Stimulated activated effector memory CD8-positive, alpha-beta T cell treated with anti-CD3 and anti-CD28 coated beads, Interleukin-12 subunit alpha, Interleukin-12 subunit beta, amount 100 ng/mL, for 72 hours (primary cell): ENCODE measurements around the gene BTG3.
A peak's percentile ranks its signal among the peaks of the same experiment; 100 is the strongest.

ENCODE experiments used
- ATAC-seq: fragments of 150-1000 bp; cut with Tn5 transposase; 2 replicates; pipeline ENCODE4 v1.10.0; 2021
- DNase-seq, 2 donors: peaks; one replicate each; pipeline ENCODE4 v3.0.0; 2021 to 2022; ENCODE audit warnings: low spot score in 2 of 2
- H3K27ac Mint-ChIP-seq: one replicate; pipeline ENCODE4 v1.8.0; 2022; ENCODE audit warnings: mild to moderate bottlenecking, mixed read lengths
- H3K36me3 Mint-ChIP-seq: one replicate; pipeline ENCODE4 v1.8.0; 2022; ENCODE audit warnings: mild to moderate bottlenecking, mixed read lengths
- H3K4me1 Mint-ChIP-seq: one replicate; pipeline ENCODE4 v1.8.0; 2022; ENCODE audit warnings: mixed read lengths
- H3K4me3 Mint-ChIP-seq: one replicate; pipeline ENCODE4 v1.8.0; 2022; ENCODE audit warnings: mild to moderate bottlenecking, mixed read lengths
- H3K9me3 Mint-ChIP-seq: one replicate; pipeline ENCODE4 v1.8.0; 2022; ENCODE audit warnings: mixed read lengths

BTG3 gene

DNA sequence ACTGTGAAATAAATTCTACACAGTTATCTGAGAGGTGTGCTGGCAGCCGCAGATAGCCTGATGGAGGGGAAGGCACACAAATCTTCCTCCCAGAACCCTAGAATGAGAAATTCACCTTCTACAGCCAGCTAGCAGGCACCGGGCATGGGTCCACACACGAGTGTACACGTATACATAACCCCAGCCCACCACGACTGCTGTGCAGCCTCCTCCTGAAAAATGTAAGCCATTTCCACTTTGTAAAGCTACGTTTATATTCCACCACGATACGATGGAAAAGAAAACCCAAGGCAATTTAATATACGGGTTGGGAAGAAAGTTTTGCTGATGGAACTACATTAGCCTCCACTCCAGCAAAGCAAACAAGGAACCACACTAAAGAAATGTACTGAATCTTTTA, 1.8 kb downstream of the BTG3 start:
- H3K36me3 Mint-ChIP-seq, result peaks cover 56% of the 10 kb centered on the region
- no peak for ATAC-seq
- H3K27ac Mint-ChIP-seq, result peak overlapping the region; percentile 92
- H3K4me1 Mint-ChIP-seq, result peaks cover 24% of the 10 kb centered on the region
- H3K9me3 Mint-ChIP-seq, result no peaks in the 10 kb centered on the region
- DNase-seq, result no peak
- H3K4me3 Mint-ChIP-seq, result peak overlapping the region; percentile 85

DNA sequence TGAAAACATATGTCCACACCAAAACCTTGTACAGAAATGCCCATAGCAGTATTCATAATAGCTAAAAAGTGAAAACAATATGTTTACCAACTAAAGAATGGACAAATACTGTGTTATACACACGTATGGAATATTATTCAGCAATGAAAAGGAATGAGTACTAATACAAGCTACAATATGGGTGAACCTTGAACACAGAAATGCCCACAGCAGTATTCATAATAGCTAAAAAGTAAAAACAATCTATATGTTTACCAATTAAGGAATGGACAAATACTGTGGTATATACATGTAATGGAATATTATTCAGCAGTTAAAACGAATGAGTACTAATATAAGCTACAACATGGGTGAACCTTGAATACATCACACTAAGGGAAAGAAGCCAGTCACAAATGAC, 3.0 kb downstream of the BTG3 start:
- DNase-seq (no peak), ATAC-seq (no peak)
- Mint-ChIP-seq H3K4me3 (no peak overlapping the region), H3K4me1 (peaks cover 24% of the 10 kb centered on the region), H3K36me3 (peaks cover 68% of the 10 kb centered on the region), H3K9me3 (no peaks in the 10 kb centered on the region), H3K27ac (no peak overlapping the region)

DNA sequence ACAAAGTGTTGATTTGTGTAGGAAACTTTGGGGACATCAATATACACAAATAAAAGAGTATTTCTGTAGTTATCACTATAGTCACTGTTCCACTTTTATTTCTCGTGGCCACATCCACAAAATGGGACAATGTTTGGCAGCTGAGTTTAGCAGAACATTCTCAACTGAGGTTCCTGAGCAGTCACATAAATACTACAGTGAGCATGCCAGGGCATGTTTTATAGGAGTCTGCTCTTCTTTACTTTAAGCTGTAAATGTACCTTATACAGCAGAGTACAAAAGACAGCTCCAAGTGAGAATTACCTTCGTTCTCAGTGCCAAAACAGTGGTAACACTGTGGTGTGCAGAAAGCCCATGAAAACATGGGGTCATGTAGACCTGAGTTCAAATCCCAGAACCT, 5.0 kb downstream of the BTG3 start:
- no peaks in the 10 kb centered on the region for H3K9me3 Mint-ChIP-seq
- H3K4me1 Mint-ChIP-seq, result peaks cover 37% of the 10 kb centered on the region
- no peak overlapping the region for H3K4me3 Mint-ChIP-seq
- no peak overlapping the region for H3K27ac Mint-ChIP-seq
- DNase-seq, result no peak
- peaks cover 88% of the 10 kb centered on the region for H3K36me3 Mint-ChIP-seq
- ATAC-seq, result no peak

DNA sequence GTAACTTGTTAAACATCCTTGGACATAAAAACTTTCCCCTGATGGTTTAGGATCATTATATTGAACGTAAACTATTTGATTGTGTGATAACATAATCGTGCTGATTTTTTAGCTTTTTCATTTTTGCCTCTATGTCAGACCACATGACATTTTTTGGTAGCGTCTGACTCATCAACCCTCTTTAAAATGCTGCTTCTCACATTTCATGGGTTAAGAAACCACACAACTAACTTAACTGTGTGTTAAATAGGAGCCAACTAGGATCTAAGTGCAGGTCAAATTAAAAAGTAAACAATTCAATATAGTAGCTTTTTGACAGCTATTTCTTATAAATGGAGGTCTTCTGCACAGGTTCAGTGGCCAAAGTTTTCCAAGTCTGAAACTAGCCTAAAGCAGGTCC, 9.8 kb downstream of the BTG3 start:
- no peak overlapping the region for H3K4me3 Mint-ChIP-seq
- H3K9me3 Mint-ChIP-seq, result no peaks in the 10 kb centered on the region
- peaks cover 18% of the 10 kb centered on the region for H3K4me1 Mint-ChIP-seq
- H3K27ac Mint-ChIP-seq, result no peak overlapping the region
- DNase-seq (no peak), ATAC-seq (peak; percentile 67)
- H3K36me3 Mint-ChIP-seq, result peaks cover 100% of the 10 kb centered on the region

DNA sequence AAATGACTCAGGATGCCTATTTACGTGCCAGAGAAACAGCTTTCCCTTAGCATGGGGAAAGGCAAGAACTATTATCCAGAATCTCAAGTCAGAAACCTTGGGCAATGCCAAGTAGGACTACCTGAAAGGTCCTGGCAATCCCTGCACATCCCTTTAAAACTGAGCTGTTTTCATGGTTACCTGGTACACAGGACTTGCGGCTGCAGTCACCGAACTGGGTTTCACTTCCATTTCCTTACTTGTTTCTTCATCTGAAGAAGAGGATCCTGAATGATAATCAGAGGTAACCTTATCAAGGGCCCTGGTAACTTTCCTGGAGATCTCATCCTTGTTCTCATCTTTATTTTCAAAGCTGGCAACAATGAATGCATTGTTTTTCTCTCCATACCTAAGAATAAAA, 14.3 kb downstream of the BTG3 start:
- H3K4me3 Mint-ChIP-seq, result no peak overlapping the region
- no peak for ATAC-seq

DNA sequence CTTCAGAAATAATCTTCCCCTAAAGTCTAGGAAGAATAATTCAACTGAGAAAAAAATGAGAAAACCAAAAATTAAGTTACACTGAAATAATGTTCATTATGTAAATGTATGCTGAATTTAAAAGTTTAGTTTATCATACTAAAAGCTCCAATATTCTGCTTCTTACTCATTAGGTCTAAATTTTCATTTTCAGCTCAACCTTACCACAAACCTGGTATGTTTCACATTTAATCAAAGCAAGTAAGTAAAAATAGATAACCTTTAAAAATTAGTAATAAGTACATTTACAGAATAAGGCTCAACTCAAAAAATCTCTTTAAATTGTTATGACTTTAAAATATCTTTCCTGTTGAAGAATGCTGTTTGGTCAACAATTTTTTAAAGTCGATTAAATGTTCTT, 15.0 kb downstream of the BTG3 start:
- Mint-ChIP-seq H3K4me1 (peaks cover under 1% of the 10 kb centered on the region), H3K4me3 (no peak overlapping the region), H3K27ac (no peak overlapping the region), H3K36me3 (peaks cover 100% of the 10 kb centered on the region), H3K9me3 (no peaks in the 10 kb centered on the region)
- DNase-seq (no peak), ATAC-seq (no peak)

More for the DNA sequence above, 14.3 kb downstream of the BTG3 start:
- Mint-ChIP-seq H3K4me1 (peaks cover 8% of the 10 kb centered on the region), H3K27ac (no peak overlapping the region), H3K36me3 (peaks cover 100% of the 10 kb centered on the region), H3K9me3 (no peaks in the 10 kb centered on the region)
- no peak for DNase-seq

DNA sequence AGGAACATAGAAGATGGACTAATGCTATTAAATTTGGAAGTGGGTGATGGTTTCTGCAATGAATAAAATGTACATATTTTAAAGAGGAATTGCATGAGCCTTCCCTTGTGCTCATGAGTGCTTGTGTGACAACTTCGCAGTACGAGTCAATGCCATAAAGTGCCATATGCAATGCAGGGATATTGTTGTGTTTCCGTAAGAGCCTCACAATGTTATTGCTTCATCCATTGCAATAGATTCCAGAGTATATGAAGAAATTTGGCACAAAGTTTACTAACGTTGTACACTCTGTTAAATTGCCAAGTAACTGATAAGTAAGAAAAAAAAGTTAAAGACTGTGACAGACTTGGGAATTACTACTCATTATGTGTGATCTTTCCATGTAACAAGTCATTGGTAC, 22.3 kb downstream of the BTG3 start:
- peaks cover 40% of the 10 kb centered on the region for H3K36me3 Mint-ChIP-seq
- H3K4me3 Mint-ChIP-seq, result no peak overlapping the region
- H3K4me1 Mint-ChIP-seq, result no peaks in the 10 kb centered on the region
- H3K27ac Mint-ChIP-seq, result no peak overlapping the region
- DNase-seq (no peak), ATAC-seq (no peak)
- H3K9me3 Mint-ChIP-seq, result no peaks in the 10 kb centered on the region

DNA sequence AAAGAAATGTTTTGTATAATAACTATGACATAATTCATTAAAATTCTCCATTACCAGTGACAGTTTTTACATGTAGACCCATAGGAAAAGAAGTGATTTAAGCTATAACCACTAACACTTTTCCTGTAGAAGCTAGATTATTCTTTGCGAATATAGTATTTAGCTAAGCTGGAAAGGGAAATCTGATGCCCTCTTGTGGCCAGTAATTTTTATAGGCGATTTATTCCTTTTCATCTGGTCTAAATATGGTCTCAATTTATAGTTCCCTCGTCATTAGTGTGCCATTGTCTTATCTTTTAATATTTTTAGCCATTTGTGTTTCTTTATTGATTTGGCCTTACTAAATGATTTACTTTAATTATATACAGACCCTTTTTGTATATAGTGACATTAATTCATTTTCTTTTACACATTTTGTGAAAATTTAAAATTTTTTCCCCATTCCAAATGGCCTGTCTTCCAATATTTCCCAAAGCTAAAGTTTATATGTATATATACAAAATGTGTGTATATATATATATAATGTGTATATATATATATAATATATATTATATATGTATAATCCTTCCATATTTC, 26.7 kb downstream of the BTG3 start:
- Mint-ChIP-seq H3K4me1 (no peaks in the 10 kb centered on the region), H3K27ac (no peak overlapping the region), H3K9me3 (no peaks in the 10 kb centered on the region), H3K4me3 (no peak overlapping the region), H3K36me3 (no peaks in the 10 kb centered on the region)
- ATAC-seq (no peak), DNase-seq (no peak)

DNA sequence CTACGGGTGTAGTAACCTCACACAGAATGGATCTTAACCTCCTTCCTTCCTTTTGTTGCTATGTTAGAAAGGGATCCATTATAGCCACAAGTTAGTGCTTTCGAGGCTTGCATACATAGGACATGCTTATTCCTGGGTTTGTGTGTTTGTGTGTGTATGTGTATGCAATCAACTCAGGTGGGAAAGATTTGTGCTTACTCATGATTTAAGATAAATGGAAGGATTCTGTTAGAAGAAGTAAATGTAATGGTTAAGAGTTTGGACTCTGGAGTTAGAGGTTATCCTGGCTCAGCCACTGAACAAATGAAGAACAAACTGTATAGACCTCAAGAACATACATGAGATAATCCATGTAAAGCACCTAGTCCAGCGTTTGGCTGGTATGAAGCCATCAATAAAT, 28.8 kb downstream of the BTG3 start:
- DNase-seq (no peak), ATAC-seq (no peak)
- Mint-ChIP-seq H3K9me3 (no peaks in the 10 kb centered on the region), H3K27ac (no peak overlapping the region), H3K4me3 (no peak overlapping the region), H3K4me1 (no peaks in the 10 kb centered on the region), H3K36me3 (no peaks in the 10 kb centered on the region)

DNA sequence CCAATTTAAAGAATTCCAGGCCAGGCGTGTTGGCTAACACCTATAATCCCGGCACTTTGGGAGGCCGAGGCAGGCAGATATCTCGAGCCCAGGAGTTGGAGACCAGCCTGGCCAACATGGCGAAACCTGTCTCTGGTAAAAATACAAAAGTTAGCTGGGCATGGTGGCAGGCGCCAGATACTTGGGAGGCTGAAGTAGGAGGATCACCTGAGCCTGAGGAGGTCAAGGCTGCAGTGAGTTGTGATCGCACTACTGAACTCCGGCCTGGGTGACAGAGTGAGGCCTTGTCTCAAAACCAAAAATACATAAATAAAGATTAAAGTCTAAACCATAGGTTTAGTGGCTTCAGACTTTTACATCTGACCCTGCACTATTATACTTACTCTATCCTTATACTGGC, 32.4 kb downstream of the BTG3 start:
- H3K4me1 Mint-ChIP-seq, result no peaks in the 10 kb centered on the region
- H3K9me3 Mint-ChIP-seq, result no peaks in the 10 kb centered on the region
- H3K4me3 Mint-ChIP-seq, result no peak overlapping the region
- DNase-seq (no peak), ATAC-seq (no peak)
- H3K36me3 Mint-ChIP-seq, result no peaks in the 10 kb centered on the region
- H3K27ac Mint-ChIP-seq, result no peak overlapping the region

DNA sequence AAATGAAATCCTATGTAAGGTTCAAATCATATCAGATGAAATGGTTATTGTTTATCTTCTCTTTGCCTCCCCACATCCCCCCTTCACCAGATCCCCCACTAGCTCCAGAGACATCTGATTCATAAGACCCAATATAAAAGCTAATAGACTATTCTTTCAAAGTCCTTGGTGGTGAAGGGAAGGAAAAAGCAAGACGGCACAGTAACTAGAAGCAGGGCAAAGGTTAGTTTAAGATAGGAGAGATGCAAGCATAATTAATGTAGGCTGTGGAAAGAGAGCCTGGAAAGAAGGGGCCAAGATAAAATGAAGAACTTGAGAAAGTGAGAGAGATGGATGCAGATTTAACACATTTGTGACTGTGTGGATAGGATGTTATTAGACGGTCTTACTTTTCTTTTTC, 33.8 kb downstream of the BTG3 start:
- no peak overlapping the region for H3K4me3 Mint-ChIP-seq

DNA sequence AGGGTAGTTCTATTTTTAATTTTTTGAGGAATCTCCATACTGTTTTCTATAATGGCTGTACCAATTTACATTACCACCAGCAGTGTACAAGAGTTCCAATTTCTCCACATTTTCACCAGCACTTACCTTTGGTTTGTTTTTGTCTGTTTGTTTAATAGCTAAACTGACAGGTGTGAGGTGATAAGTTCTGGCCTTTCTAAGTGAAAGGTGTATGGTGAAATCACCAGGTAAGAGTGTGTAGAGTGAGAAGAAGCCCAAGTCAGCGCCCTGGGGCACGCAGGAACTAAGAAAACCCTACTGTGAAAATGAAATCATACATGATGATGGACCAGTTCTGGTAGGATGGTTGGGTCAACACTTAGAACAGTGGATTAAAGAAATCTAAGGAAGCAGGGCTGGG, 34.5 kb downstream of the BTG3 start:
- H3K36me3 Mint-ChIP-seq, result no peaks in the 10 kb centered on the region
- no peak overlapping the region for H3K27ac Mint-ChIP-seq
- no peak for DNase-seq
- H3K4me3 Mint-ChIP-seq, result no peak overlapping the region
- H3K4me1 Mint-ChIP-seq, result no peaks in the 10 kb centered on the region
- H3K9me3 Mint-ChIP-seq, result no peaks in the 10 kb centered on the region
- no peak for ATAC-seq

More for the DNA sequence above, 33.8 kb downstream of the BTG3 start:
- Mint-ChIP-seq H3K9me3 (no peaks in the 10 kb centered on the region), H3K4me1 (no peaks in the 10 kb centered on the region), H3K27ac (no peak overlapping the region), H3K36me3 (no peaks in the 10 kb centered on the region)
- DNase-seq (no peak), ATAC-seq (no peak)

DNA sequence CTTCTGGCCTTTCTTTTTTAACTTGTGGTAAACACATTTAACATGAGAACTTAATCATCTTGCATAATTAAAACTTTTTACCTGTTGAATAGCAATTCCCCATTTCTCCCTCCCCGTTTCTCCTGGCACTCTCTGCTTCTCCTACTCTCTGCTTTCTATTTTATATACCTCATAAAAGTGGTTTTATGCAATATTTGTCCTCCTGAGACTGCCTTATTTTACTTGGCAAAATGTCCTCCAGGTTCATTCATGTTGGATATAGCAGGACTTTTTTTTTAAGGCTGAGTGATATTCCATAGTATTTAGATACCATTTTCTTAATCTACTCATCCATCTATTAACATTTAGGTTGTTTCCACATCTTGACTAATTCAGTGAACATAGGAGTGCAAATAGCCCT, 35.0 kb downstream of the BTG3 start:
- Mint-ChIP-seq H3K36me3 (no peaks in the 10 kb centered on the region), H3K4me1 (no peaks in the 10 kb centered on the region)

DNA sequence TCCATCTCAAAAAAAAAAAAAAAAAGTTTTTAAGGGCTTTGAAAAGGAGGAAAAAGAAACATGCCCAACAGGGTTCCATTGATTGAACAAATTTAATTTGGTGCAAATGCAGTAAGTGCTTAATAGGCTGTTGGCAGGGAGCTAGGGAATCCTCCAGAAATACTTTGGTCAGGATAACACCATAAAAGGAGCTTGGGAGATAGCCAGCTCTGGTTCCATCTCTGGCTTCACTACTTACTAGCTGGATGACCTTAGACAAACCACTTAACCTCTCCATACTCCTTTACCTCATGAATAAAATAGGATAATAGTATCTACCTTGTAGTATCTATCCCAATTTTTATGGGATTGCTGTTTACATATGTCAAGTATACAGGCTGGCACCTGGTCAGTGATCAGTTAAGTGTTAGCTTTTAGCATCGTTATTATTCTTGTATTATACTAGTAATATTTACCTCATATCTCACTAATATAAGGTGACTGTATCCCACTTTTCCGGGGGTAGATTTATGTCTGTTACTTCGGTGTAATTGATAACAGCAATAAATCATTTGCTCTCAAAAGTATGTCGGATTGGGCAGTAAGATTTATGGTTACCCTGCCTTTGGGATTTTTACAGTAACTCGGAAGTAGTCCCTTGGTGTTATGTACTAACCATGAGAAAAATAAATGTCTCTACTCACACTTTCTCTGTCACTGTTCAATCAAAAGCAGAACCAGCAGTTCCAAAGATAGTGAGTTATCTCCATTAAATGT, 36.4 kb downstream of the BTG3 start:
- H3K4me1 Mint-ChIP-seq, result no peaks in the 10 kb centered on the region

More for the DNA sequence above, 35.0 kb downstream of the BTG3 start:
- Mint-ChIP-seq H3K9me3 (no peaks in the 10 kb centered on the region), H3K27ac (no peak overlapping the region), H3K4me3 (no peak overlapping the region)
- DNase-seq, result no peak
- no peak for ATAC-seq

DNA sequence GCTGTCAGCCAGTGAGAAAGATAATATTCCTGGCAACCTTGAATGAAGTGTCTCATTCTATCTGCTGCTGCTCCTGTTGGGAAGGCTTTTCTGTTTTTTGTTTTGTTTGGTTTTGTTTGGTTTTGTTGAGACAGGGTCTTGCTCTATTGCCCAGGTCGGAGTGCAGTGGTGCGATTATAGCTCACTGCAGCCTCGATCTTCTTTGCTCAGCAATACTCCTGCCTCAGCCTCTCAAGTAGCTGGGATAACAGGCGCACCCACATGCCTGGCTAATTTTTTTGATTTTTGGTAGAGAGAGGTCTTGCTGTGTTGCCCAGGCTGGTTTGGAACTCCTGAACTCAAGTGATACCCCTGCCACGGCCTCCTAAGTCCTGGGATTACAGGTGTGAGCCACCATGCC, 37.6 kb downstream of the BTG3 start:
- no peak for DNase-seq
- Mint-ChIP-seq H3K27ac (no peak overlapping the region), H3K4me3 (no peak overlapping the region), H3K9me3 (no peaks in the 10 kb centered on the region), H3K36me3 (no peaks in the 10 kb centered on the region), H3K4me1 (no peaks in the 10 kb centered on the region)
- no peak for ATAC-seq

More for the DNA sequence above, 36.4 kb downstream of the BTG3 start:
- no peaks in the 10 kb centered on the region for H3K36me3 Mint-ChIP-seq
- H3K27ac Mint-ChIP-seq, result no peak overlapping the region
- no peak overlapping the region for H3K4me3 Mint-ChIP-seq
- H3K9me3 Mint-ChIP-seq, result no peaks in the 10 kb centered on the region
- ATAC-seq (no peak), DNase-seq (no peak)

DNA sequence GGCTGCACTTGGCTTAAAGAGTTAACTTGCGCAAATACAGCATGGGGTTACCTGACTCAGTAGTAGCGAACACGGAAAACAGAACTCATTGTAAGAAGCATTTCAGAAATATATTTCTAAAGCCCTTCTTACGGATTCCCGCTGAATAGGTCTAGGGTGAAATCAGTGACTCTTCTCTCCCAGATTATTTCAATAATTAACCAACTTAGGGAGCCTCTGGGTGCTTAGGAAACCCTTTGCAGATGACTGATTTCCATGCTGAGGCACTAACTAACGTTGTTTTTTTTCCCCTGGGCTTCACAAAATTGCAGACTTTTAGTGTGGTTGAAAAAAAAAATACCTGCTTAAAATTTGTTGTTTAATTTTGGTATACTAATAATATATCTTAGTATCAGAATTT, 40.3 kb downstream of the BTG3 start:
- DNase-seq (no peak), ATAC-seq (no peak)
- Mint-ChIP-seq H3K27ac (no peak overlapping the region), H3K36me3 (no peaks in the 10 kb centered on the region), H3K9me3 (no peaks in the 10 kb centered on the region), H3K4me1 (no peaks in the 10 kb centered on the region), H3K4me3 (no peak overlapping the region)
